Adipose tissue (tissue), 3 donors: ENCODE data around the gene ECD. TPM values are rescaled to one million over a fixed set of nuclear protein-coding genes. Genes with fewer than 3 reads are reported as not detected.
"Not testable (repeated sequence)": the region's sequence is repeated elsewhere in the genome, so short reads cannot be mapped to it uniquely, and the experiment has no call there.

Experiments used
- H3K27ac ChIP-seq: one replicate; pipeline ENCODE4 v1.5.1; 2013; ENCODE audit warnings: low read depth, low read length
- WGBS, 3 donors: extraction: QIAGEN DNeasy Blood & Tissue Kit; methylation state at CpG; one replicate each; pipeline ENCODE4 v1.1.7; 2013; 5-methylcytosine and 5-hydroxymethylcytosine counted together
- polyA plus RNA-seq, 3 donors: library from polyadenylated mRNA; stranded (reverse); fragments of 200-250 nt; gene quantifications; one replicate each; pipeline ENCODE4 v1.2.3, GENCODE V29; 2013
- donor health status: healthy with polysubstance abuse.
- donor health status: Bipolar disorder and iron deficiency.
- donor health status: healthy.

ECD gene
- polyA plus RNA-seq, 3 donors, result 6.8 to 13.0 (median 7.2) TPM

GRCh38 chr10:73166972-73167371 lies 836 bp downstream of the ECD start:
- no peak overlapping the region for H3K27ac ChIP-seq
- 81 to 87% (median 84%) methylated on average over 2 of the region's 2 CpGs for WGBS, 3 donors

GRCh38 chr10:73163096-73163495 lies 4.7 kb downstream of the ECD start:
- 95 to 100% (median 97%) methylated on average over 2 of the region's 2 CpGs for WGBS, 3 donors
- H3K27ac ChIP-seq, result no peak overlapping the region

GRCh38 chr10:73161662-73162061 lies 6.1 kb downstream of the ECD start:
- 95 to 97% (median 95%) methylated on average over 3 of the region's 3 CpGs for WGBS, 3 donors
- H3K27ac ChIP-seq, result no peak overlapping the region

- H3K27ac ChIP-seq, result no peak overlapping the region
- WGBS, 3 donors, result 83 to 92% (median 89%) methylated on average over 1 of the region's 1 CpG
These were observed 6.7 kb downstream of the ECD start for GRCh38 chr10:73161079-73161478.

GRCh38 chr10:73159038-73159648 lies 8.7 kb downstream of the ECD start:
- 5 to 7% (median 6%) methylated on average over 5 of the region's 5 CpGs for WGBS, 3 donors
- no peak overlapping the region for H3K27ac ChIP-seq

DNA sequence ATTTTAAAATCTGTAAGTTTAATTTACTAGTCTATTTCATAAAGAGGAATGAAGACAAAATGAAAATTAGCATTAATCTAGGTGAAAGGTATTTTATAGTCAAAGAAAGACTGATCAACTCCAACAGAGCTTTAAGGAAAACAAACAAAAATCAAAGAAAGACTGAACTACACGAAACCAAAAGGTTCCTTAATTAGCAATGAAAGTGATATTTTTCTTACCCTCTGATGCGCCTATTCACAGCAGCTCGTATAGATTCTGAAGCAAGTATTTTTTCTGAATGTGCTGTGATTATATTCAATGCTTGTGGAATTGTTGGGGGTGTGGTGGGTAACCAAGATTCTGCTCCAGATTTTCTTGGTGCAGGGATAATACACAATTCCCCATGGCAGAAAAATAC lies 11.8 kb downstream of the ECD start:
- H3K27ac ChIP-seq, result no peak overlapping the region
- 91 to 95% (median 92%) methylated on average over 3 of the region's 3 CpGs for WGBS, 3 donors

DNA sequence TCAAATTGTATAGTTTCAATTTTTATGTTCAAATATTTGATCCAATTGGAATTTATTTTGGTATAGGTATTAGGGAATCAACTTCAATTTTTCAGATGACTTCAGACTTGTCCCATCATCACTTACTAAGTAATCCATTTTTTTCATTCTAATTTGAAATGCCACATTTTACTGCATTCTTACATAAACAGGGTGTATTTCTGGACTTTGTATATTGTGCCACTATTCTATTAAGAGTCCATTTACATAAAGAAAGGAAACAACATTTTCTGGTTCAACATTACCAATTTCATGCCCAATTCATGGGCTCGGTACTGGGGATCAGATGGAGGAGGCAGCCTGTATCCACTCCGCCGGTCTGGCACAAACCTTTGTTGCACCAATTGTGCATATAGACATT lies 15.8 kb downstream of the ECD start:
- WGBS, 3 donors, result 97 to 98% (median 97%) methylated on average over 3 of the region's 3 CpGs
- no peak overlapping the region for H3K27ac ChIP-seq

GRCh38 chr10:73150633-73151413 lies 17.0 kb downstream of the ECD start:
- not testable (repeated sequence) for H3K27ac ChIP-seq
- WGBS, 3 donors, result 76 to 99% (median 83%) methylated on average over 7 of the region's 8 CpGs

DNA sequence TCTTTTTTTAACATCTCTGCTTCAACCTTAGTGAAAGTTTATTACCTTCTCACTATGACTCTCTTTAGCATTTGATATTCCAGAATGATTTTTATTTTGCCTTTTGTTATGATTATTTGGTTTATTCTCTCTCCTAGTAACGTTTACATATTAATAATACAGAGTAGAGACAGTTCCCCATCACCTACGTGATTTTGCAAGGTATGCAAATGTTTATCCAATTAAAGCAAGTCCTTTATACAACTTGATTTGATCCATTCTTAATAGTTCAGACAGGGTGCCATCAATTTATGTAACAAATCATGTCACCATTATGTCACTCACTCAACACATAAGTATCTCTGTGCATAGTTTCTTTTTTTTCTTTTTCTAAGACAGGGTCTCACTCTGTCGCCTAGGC lies 26.2 kb downstream of the ECD start:
- no peak overlapping the region for H3K27ac ChIP-seq
- 87 to 91% (median 91%) methylated on average over 3 of the region's 3 CpGs for WGBS, 3 donors

- no peak overlapping the region for H3K27ac ChIP-seq
- WGBS, 3 donors, result 53 to 68% (median 59%) methylated on average over 2 of the region's 2 CpGs
These were observed 28.6 kb downstream of the ECD start for GRCh38 chr10:73139251-73139650.

DNA sequence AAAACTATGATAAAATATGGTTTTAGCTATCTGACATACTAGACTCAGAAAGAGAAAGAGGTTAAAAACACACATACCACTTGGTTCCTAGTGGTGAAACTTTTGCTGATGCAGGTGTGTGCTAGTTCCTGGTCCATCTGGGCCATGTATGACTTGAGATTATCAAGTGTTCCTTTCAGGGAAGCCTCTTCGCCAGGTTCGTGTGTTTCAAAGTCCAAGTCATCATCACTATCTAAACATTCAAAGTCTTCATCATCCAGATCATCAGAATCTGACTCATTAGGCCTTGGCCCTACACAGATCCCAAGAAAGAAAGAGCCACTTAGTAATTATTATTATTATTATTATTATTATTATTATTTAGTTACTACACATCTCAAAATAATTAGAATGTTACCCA lies 31.2 kb downstream of the ECD start:
- 89 to 95% (median 89%) methylated on average over 2 of the region's 2 CpGs for WGBS, 3 donors
- H3K27ac ChIP-seq, result no peak overlapping the region

DNA sequence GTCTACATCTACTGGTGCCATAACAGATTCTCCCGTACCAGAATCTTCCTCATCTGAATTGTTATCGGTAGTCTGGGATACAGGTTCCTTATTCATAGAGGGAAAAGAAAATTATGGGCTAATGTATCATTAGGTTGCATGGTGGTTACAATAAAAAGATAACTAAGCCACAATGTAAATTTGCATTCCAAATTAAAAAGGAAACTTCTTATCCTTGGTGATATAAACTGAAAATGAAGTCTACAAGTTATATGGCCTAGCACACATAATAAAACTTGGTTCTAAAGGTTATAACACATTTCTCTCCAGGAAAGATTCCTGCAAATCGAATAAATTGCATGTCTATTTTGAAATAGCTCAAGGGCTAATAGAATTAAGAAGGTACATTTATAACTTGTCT lies 33.1 kb downstream of the ECD start:
- WGBS, 3 donors, result 92 to 95% (median 93%) methylated on average over 3 of the region's 3 CpGs
- H3K27ac ChIP-seq, result no peak overlapping the region

- H3K27ac ChIP-seq, result no peak overlapping the region
- 87 to 98% (median 96%) methylated on average over 2 of the region's 2 CpGs for WGBS, 3 donors
These were observed 35.7 kb downstream of the ECD start for GRCh38 chr10:73131913-73132686.

DNA sequence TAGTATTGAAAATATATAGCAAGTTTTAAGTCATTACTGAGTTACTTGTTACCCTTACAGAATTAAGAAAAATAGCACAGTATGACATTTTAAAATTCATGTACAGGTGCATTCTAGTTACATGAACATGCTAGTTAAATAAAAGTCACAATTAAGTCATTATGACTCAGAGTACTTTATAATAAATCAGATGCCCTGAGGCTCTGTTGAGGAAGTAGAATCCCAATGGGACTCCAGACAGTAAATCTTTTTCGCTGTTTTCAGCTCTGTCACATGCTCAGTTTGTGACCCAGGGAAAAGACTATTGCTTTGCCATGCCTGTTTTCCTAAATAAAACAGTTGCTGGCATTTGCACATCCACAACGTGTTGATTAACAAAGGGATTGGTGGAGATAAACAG lies 36.5 kb downstream of the ECD start:
- no peak overlapping the region for H3K27ac ChIP-seq
- 49 to 62% (median 62%) methylated on average over 2 of the region's 2 CpGs for WGBS, 3 donors

DNA sequence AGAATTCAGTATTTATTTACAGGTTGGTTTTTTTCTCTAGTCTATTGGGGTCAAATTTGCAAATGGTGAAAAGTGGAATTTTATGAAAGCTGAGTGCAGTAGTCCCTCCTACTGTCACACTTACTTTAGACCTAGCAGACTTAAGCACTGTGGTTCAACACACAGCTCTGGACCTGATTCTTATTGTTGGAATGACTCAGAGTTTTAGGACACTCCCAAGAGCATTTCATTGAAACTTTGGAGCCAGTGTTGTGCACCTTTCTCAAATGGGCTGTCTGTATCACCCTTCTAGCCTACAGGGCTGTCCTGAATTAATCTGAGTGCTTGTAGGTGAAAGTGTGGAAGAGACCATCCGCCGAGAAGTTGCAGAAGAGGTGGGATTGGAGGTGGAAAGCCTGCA lies 41.5 kb downstream of the ECD start:
- 94 to 100% (median 97%) methylated on average over 2 of the region's 2 CpGs for WGBS, 3 donors
- H3K27ac ChIP-seq, result no peak overlapping the region

DNA sequence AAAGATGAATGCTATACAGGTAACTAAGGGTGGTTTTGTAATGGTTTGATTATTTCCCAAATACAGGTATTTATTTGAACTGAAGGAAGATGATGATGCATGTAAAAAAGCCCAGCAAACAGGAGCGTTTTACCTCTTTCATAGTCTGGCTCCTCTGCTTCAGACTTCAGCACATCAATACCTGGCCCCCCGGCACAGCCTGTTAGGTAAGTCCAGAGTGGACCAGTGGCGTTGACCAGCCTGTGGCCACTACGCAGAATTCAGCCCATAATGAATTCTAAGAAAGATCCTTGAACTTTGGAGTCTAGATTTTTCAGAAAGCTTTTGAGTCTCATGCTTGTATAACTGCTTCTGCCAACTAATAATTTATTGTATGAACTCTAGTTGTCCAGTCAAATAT lies 47.9 kb downstream of the ECD start:
- H3K27ac ChIP-seq, result no peak overlapping the region
- 66 to 95% (median 94%) methylated on average over 4 of the region's 4 CpGs for WGBS, 3 donors

GRCh38 chr10:73119457-73119856 lies 48.4 kb downstream of the ECD start:
- 42 to 96% (median 92%) methylated on average over 1 of the region's 1 CpG for WGBS, 3 donors
- no peak overlapping the region for H3K27ac ChIP-seq

DNA sequence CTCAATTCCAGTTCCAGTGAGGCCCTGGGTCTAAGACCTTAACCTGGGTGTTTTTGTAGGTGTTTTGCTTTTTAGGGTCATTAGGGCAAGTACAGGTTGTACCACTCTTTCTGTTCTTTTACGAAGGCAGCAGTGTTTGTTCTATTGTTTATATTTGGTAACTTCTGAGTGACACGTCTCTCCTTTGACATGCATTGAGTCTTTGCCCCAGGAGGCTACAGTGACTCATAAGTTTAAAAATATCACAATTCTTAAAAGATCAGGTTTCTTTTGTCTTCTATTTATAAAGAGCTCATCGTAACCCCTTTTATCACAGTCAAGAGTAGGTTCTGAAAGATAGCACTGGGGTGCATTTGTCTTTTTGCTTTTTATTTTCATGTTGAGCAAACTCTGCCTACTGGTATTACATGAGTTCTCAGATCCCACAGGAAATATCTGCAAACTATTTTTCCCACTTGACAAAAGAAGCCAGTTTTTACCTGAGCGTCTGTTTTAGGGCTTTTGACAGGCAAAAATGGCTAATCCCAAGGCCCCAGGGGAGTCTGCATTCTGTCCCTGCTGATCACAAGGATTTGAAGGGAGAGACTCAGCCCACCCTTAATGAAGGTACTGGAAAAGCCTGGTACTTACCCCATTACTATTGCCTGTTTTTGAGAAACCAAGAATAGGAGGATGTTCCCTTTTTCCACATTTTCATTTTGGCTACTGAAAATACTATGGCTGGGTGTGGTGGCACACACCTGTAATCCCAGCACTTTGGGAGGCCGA lies 49.6 kb downstream of the ECD start:
- WGBS, 3 donors, result 63 to 68% (median 65%) methylated on average over 5 of the region's 5 CpGs
- H3K27ac ChIP-seq, result no peak overlapping the region

DNA sequence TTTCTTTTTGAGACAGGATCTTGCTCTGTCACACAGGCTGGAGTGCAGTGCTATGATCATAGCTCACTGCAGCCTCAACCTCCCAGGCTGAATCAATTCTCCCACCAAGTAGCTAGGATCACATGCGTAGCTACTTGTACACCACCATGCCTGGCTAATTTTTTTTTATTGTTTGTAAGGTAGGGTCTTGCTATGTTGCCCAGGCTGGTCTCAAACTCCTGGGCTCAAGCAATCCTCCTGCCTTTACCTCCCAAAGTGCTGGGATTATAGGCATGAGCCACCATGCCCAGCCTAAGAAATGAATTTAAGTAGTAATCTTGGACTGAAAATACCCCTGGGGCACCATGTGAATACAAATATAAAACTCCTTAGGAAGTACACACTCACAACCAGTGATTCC lies 51.8 kb downstream of the ECD start:
- H3K27ac ChIP-seq, result no peak overlapping the region
- 96 to 100% (median 96%) methylated on average over 1 of the region's 1 CpG for WGBS, 3 donors
